ENCODE measurements around the gene STRIP2.

GRCh38 chr7:129471402-129471827 is 37.2 kb downstream of the STRIP2 start:
- TF ChIP-seq EZH2 (IDR thresholded peaks at IDR 0.05; ENCODE audit: borderline replicate concordance) (no peak), CTCF (IDR thresholded peaks at IDR 0.05; ENCODE audit: poor library complexity) (no peak), EZH2phosphoT487 (IDR thresholded peaks at IDR 0.05; ENCODE audit: low read depth, severe bottlenecking, unreplicated experiment) (no peak)
